H1 (cell line): ENCODE data around the gene MX1. TPM values are rescaled to one million over a fixed set of nuclear protein-coding genes. Genes with fewer than 3 reads are reported as not detected.

Experiments
- CTCF ChIA-PET: fragments of 300-600 bp; sonication (Branson Sonifier 250); formaldehyde crosslinking; loops from one replicate; lab custom pipeline; 2021; ENCODE audit not compliant: partially characterized antibody; lab: Charles Lee
- POLR2A ChIA-PET: fragments of 300-600 bp; sonication (Branson Sonifier 250); formaldehyde crosslinking; loops from one replicate; lab custom pipeline; 2021; ENCODE audit warnings: inconsistent platforms; ENCODE audit not compliant: partially characterized antibody; lab: Charles Lee
- DNase-seq, 2 experiments: peaks; one replicate each; pipeline versions ENCODE4 v3.0.0 to v3.0.0-alpha.2; 2010 to 2022; ENCODE audit warnings: low spot score in 2 of 2, low read depth in 1 of 2, mixed read lengths in 1 of 2
- FAIRE-seq: peaks from 2 replicates; lab custom pipeline; 2011; peaks lifted over from hg19 to GRCh38; lab: Jason Lieb, UNC
- H2AFZ ChIP-seq: 2 replicates; pipeline ENCODE4 v1.8.1; 2012; ENCODE audit warnings: low read length, inconsistent platforms
- H2AK5ac ChIP-seq: 2 replicates; pipeline ENCODE4 v1.6.1; 2013; ENCODE audit warnings: low read depth, low read length
- H2BK120ac ChIP-seq: replicated peaks from 2 replicates; pipeline ENCODE3; 2013; ENCODE audit warnings: low read depth, low read length, inconsistent platforms
- H2BK12ac ChIP-seq: 2 replicates; pipeline ENCODE4 v1.6.1; 2013; ENCODE audit warnings: low read depth, low read length
- H2BK15ac ChIP-seq: 2 replicates; pipeline ENCODE4 v1.6.1; 2013; ENCODE audit warnings: low read length
- H2BK20ac ChIP-seq: 2 replicates; pipeline ENCODE4 v1.6.1; 2013; ENCODE audit warnings: low read length
- H2BK5ac ChIP-seq: 2 replicates; pipeline ENCODE4 v1.6.1; 2013; ENCODE audit warnings: low read depth, low read length
- H3K14ac ChIP-seq: 2 replicates; pipeline ENCODE4 v1.6.1; 2013; ENCODE audit warnings: inconsistent platforms; ENCODE audit not compliant: insufficient read length
- H3K18ac ChIP-seq: 2 replicates; pipeline ENCODE4 v1.6.1; 2013; ENCODE audit warnings: low read length; ENCODE audit errors: extremely low read depth
- H3K23ac ChIP-seq: 2 replicates; pipeline ENCODE4 v1.6.1; 2013; ENCODE audit warnings: inconsistent platforms; ENCODE audit not compliant: insufficient read length
- H3K23me2 ChIP-seq: 2 replicates; pipeline ENCODE4 v1.6.1; 2013; ENCODE audit warnings: low read depth, low read length
- H3K27ac ChIP-seq: 2 replicates; pipeline ENCODE4 v1.6.1; 2011; ENCODE audit warnings: low read depth, low read length, inconsistent platforms
- H3K27me3 ChIP-seq, 4 experiments: replicated peaks in 1 of 4; 1 replicate in 1 of 4; 2 replicates in 3 of 4; pipeline versions ENCODE4 v1.6.1 to v1.8.1; 2011 to 2013; ENCODE audit warnings: low read length in 3 of 4, mild to moderate bottlenecking in 3 of 4, inconsistent platforms in 2 of 4, mixed read lengths in 2 of 4, moderate library complexity in 1 of 4; ENCODE audit not compliant: control insufficient read depth in 3 of 4, insufficient read depth in 3 of 4; ENCODE audit errors: extremely low read depth in 1 of 4
- H3K36me3 ChIP-seq, 4 experiments: 2 replicates each; pipeline versions ENCODE4 v1.6.1 to v1.8.1; 2011 to 2013; ENCODE audit warnings: mild to moderate bottlenecking in 4 of 4, low read length in 3 of 4, moderate library complexity in 2 of 4, control low read depth in 1 of 4, inconsistent platforms in 1 of 4; ENCODE audit not compliant: insufficient read depth in 4 of 4, control insufficient read depth in 2 of 4
- H3K4ac ChIP-seq: replicated peaks from 2 replicates; pipeline ENCODE3; 2013; ENCODE audit warnings: low read length, low read depth, mixed read lengths, inconsistent platforms; ENCODE audit not compliant: insufficient read length
- H3K4me1 ChIP-seq, 4 experiments: replicated peaks in 1 of 4; 1 replicate in 1 of 4; 2 replicates in 3 of 4; pipeline versions ENCODE4 v1.6.1 to v1.8.1; 2011 to 2013; ENCODE audit warnings: low read length in 3 of 4, inconsistent platforms in 2 of 4, mixed read lengths in 1 of 4; ENCODE audit not compliant: insufficient read depth in 4 of 4, control insufficient read depth in 3 of 4
- H3K4me2 ChIP-seq, 2 experiments: 2 replicates each; pipeline versions ENCODE4 v1.6.1 to v1.8.1; 2011 to 2013; ENCODE audit warnings: low read depth in 2 of 2, low read length in 2 of 2, control low read depth in 1 of 2, inconsistent platforms in 1 of 2, mild to moderate bottlenecking in 1 of 2; ENCODE audit not compliant: insufficient read depth in 1 of 2
- H3K4me3 ChIP-seq, 4 experiments: fragments of 200-600, 300-600 bp in 1 of 4; sonication (generic), shearing (Covaris generic), sonication (Bioruptor Twin) in 1 of 4; 2 replicates each; pipeline versions ENCODE4 v1.5.1 to v1.8.1; 2011 to 2016; ENCODE audit warnings: low read length in 4 of 4, low read depth in 3 of 4, control low read depth in 2 of 4, inconsistent platforms in 2 of 4, mild to moderate bottlenecking in 2 of 4, mixed read lengths in 1 of 4, moderate library complexity in 1 of 4; ENCODE audit not compliant: insufficient read depth in 2 of 4; ENCODE audit errors: extremely low read depth in 1 of 4
- H3K56ac ChIP-seq: replicated peaks from 2 replicates; pipeline ENCODE3; 2013; ENCODE audit warnings: low read depth, mild to moderate bottlenecking, mixed read lengths, low read length, inconsistent platforms; ENCODE audit not compliant: insufficient read length
- H3K79me1 ChIP-seq: 2 replicates; pipeline ENCODE4 v1.6.1; 2013; ENCODE audit warnings: low read depth, low read length, control low read depth
- H3K79me2 ChIP-seq, 2 experiments: 2 replicates each; pipeline versions ENCODE4 v1.6.1 to v1.8.1; 2012 to 2013; ENCODE audit warnings: low read length in 2 of 2, mild to moderate bottlenecking in 2 of 2, inconsistent platforms in 1 of 2; ENCODE audit not compliant: insufficient read depth in 2 of 2, control insufficient read depth in 1 of 2
- H3K9ac ChIP-seq, 4 experiments: replicated peaks in 1 of 4; 1 replicate in 1 of 4; 2 replicates in 3 of 4; pipeline versions ENCODE4 v1.6.1 to v1.8.1; 2011 to 2013; ENCODE audit warnings: low read depth in 3 of 4, low read length in 3 of 4, control low read depth in 2 of 4, mild to moderate bottlenecking in 2 of 4, moderate library complexity in 2 of 4, inconsistent platforms in 1 of 4; ENCODE audit errors: extremely low read depth in 1 of 4
- H3K9me3 ChIP-seq, 2 experiments: 2 replicates each; pipeline versions ENCODE4 v1.6.1 to v1.8.1; 2012 to 2013; ENCODE audit warnings: mild to moderate bottlenecking in 2 of 2, moderate library complexity in 2 of 2, control low read depth in 1 of 2, inconsistent platforms in 1 of 2, low read depth in 1 of 2, low read length in 1 of 2, mixed read lengths in 1 of 2; ENCODE audit not compliant: insufficient read depth in 2 of 2
- H4K20me1 ChIP-seq, 2 experiments: replicated peaks in 1 of 2; 2 replicates each; pipeline versions ENCODE3 to v1.8.1; 2011 to 2013; ENCODE audit warnings: inconsistent platforms in 2 of 2, low read length in 2 of 2, mild to moderate bottlenecking in 1 of 2; ENCODE audit not compliant: insufficient read depth in 2 of 2, control insufficient read depth in 1 of 2
- H4K5ac ChIP-seq: 2 replicates; pipeline ENCODE4 v1.6.1; 2013; ENCODE audit warnings: low read length, low read depth, mixed read lengths, inconsistent platforms; ENCODE audit not compliant: insufficient read length
- H4K8ac ChIP-seq: 2 replicates; pipeline ENCODE4 v1.8.0; 2013; ENCODE audit warnings: mild to moderate bottlenecking, moderate library complexity, low read length, inconsistent platforms; ENCODE audit not compliant: insufficient read depth; ENCODE audit errors: extremely low read depth
- H4K91ac ChIP-seq: replicated peaks from 2 replicates; pipeline ENCODE3; 2013; ENCODE audit warnings: low read length, mixed read lengths, inconsistent platforms; ENCODE audit not compliant: insufficient read length
- WGBS, 2 experiments: shearing (Covaris generic) in 1 of 2; methylation state at CpG; one replicate each; pipeline versions ENCODE4 v1.1.6 to v1.1.7; 2013 to 2015; ENCODE audit warnings: low lambda C conversion rate in 2 of 2, mixed read lengths in 2 of 2, inconsistent platforms in 1 of 2, low coverage in 1 of 2, missing lambda C conversion rate in 1 of 2; ENCODE audit not compliant: insufficient replicate concordance in 2 of 2, insufficient coverage in 1 of 2, insufficient read length in 1 of 2; ENCODE audit errors: extremely low coverage in 1 of 2, missing lambda C conversion rate in 1 of 2; 5-methylcytosine and 5-hydroxymethylcytosine counted together
- polyA plus RNA-seq, 7 experiments: library from polyadenylated mRNA; depleted of rRNA in 3 of 7; stranded (reverse) in 5 of 7; unstranded in 2 of 7; fragments of >200 nt in 5 of 7; fragments of 200-250 nt in 2 of 7; gene quantifications; 1 replicate in 5 of 7; 2 replicates in 1 of 7; 4 replicates in 1 of 7; pipeline versions ENCODE4 v1.2.1 to v1.2.3, GENCODE V29; 2011 to 2013; ENCODE audit warnings: missing spikeins in 2 of 7, mixed read lengths in 2 of 7
- total RNA-seq: library from RNA; stranded (reverse); fragmentation: NEBNext Ultra II Directional; extraction: Animal tissue kit (Norgen Biotek cat#: 25700); gene quantifications from 2 replicates; pipeline ENCODE4 v1.2.1, GENCODE V29; 2021

MX1 gene
- total and polyA plus RNA-seq, 2 of the 8 experiments (the other 6 are each of a cell fraction or from before 2014, with no cell fraction given) = 3.8 to 5.7 TPM

DNA sequence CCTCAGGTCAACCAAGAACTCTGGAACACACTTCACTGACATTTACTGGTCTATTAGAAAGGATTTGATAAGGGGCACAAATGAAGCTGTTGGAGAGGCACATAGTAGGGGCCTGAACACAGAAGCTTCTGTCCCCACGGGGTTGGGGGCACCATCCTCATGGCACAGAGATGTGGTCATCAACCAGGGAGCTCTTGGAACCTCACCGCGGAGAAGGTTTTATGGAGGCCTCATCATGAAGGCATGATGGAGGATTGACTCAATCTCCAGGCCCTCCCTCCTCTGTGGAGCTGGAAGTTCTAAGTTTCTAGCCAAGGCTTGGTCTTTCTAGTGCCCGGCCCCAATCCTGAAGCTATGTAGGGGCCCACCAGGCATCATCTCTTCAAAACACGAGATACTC is 23.6 kb downstream of the MX1 start:
- no peak overlapping the region for H3K14ac ChIP-seq
- DNase-seq = no peak
- H2BK5ac ChIP-seq = no peak overlapping the region
- no peak overlapping the region for H3K18ac ChIP-seq
- no peak overlapping the region for H3K4me3 ChIP-seq
- no peaks in the 10 kb centered on the region for H3K36me3 ChIP-seq
- no peak overlapping the region for H2BK15ac ChIP-seq
- no peak overlapping the region for H4K5ac ChIP-seq
- no peak overlapping the region for H4K8ac ChIP-seq
- no peak overlapping the region for H2BK20ac ChIP-seq
- ChIA-PET POLR2A (no interaction called here), CTCF (interaction anchor here (0.8 to 1.8 kb wide), 3 partner anchors 67 to 167 kb away, joined by 3 to 4 read pairs (median 3); no protein-coding TSS in a partner anchor)
- 77% methylated on average over 5 of the region's 5 CpGs; no CpG with 5 or more reads in 1 of the 2 experiments for WGBS, 2 experiments
- no peak overlapping the region for H2BK120ac ChIP-seq
- H3K27ac ChIP-seq = no peak overlapping the region
- no peak overlapping the region for H4K91ac ChIP-seq
- no peak overlapping the region for H3K56ac ChIP-seq
- H2AK5ac ChIP-seq = no peak overlapping the region
- peaks cover 0 to 3% of the 10 kb centered on the region in 2 experiments; a peak in 1 of 4 replicates for H3K9me3 ChIP-seq
- FAIRE-seq = no peak
- H3K79me2 ChIP-seq = no peaks in the 10 kb centered on the region
- H3K4ac ChIP-seq = no peak overlapping the region
- no peak overlapping the region for H3K23ac ChIP-seq
- H4K20me1 ChIP-seq = no peaks in the 10 kb centered on the region
- H2BK12ac ChIP-seq = no peak overlapping the region
- H3K23me2 ChIP-seq = no peaks in the 10 kb centered on the region
- H3K79me1 ChIP-seq = no peaks in the 10 kb centered on the region
- H3K4me2 ChIP-seq = no peak overlapping the region
- H3K9ac ChIP-seq = no peak overlapping the region
- H2AFZ ChIP-seq = no peak overlapping the region
- no peaks in the 10 kb centered on the region for H3K27me3 ChIP-seq
- H3K4me1 ChIP-seq = peaks cover 0 to 6% (median 0%) of the 10 kb centered on the region in 4 experiments; a peak in 3 of 7 replicates
